Fibroblast of pulmonary artery (primary cell): ENCODE measurements around the gene PIP5KL1.

Experiments
- DNase-seq: peaks from one replicate; pipeline ENCODE4 v3.0.0-alpha.2; 2010; ENCODE audit warnings: low read depth
- H3K4me3 ChIP-seq: replicated peaks from 2 replicates; pipeline ENCODE4 v1.5.1; 2011; ENCODE audit warnings: low read depth, mild to moderate bottlenecking, control low read depth, low read length, moderate library complexity
- TF ChIP-seq, protein P1 (sequence below): IDR thresholded peaks from 2 replicates; pipeline ENCODE4 v1.5.1; 2011; ENCODE audit warnings: mild to moderate bottlenecking, control low read depth, low read length, inconsistent platforms; ENCODE audit errors: missing control alignments

The PIP5KL1 gene

DNA sequence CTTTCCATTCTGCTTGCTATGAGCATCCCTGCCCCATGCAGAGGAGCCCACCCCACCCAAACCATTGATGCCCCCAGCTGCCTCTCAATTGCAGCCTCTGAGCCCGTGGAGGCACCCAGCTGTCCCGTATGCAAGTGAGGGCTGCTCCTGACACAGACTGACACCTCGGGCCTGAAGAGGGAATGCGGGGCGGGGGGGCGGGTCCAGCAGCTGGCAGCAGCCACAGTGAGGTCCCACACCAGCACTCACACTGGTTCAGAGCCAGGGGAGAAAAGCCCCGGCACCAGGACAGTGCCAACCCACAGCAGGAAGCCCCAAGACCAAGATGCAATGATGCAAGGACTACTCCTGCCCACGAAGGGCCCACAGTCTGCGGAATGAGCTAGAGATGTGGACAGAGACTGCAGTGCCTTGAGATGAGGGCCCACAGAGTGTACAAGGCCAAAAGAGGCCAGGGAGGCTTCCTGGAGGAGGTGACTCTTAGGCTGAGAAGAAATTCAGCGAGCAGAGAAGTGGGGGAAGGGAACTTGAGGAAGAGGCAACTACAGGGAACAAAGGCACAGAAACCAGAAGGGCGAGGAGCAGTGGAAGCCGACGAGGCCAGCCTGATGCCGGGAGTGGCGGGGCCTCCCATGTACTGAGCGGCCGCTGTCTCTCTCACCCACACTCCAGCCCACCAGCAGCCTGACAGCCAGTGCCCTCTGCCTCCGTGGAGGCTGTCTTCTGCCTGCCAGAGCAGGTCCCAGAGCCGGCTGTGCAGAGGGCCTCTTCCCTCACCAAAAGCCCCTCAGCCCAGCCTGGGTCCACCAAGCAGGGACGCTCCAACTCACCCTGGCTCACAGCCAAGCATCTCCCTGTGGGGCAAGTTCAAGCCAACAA lies 41.0 kb upstream of the PIP5KL1 start:
- DNase-seq = no peak
- no peak overlapping the region for H3K4me3 ChIP-seq
- TF ChIP-seq, protein P1, sequence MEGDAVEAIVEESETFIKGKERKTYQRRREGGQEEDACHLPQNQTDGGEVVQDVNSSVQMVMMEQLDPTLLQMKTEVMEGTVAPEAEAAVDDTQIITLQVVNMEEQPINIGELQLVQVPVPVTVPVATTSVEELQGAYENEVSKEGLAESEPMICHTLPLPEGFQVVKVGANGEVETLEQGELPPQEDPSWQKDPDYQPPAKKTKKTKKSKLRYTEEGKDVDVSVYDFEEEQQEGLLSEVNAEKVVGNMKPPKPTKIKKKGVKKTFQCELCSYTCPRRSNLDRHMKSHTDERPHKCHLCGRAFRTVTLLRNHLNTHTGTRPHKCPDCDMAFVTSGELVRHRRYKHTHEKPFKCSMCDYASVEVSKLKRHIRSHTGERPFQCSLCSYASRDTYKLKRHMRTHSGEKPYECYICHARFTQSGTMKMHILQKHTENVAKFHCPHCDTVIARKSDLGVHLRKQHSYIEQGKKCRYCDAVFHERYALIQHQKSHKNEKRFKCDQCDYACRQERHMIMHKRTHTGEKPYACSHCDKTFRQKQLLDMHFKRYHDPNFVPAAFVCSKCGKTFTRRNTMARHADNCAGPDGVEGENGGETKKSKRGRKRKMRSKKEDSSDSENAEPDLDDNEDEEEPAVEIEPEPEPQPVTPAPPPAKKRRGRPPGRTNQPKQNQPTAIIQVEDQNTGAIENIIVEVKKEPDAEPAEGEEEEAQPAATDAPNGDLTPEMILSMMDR = no peak

DNA sequence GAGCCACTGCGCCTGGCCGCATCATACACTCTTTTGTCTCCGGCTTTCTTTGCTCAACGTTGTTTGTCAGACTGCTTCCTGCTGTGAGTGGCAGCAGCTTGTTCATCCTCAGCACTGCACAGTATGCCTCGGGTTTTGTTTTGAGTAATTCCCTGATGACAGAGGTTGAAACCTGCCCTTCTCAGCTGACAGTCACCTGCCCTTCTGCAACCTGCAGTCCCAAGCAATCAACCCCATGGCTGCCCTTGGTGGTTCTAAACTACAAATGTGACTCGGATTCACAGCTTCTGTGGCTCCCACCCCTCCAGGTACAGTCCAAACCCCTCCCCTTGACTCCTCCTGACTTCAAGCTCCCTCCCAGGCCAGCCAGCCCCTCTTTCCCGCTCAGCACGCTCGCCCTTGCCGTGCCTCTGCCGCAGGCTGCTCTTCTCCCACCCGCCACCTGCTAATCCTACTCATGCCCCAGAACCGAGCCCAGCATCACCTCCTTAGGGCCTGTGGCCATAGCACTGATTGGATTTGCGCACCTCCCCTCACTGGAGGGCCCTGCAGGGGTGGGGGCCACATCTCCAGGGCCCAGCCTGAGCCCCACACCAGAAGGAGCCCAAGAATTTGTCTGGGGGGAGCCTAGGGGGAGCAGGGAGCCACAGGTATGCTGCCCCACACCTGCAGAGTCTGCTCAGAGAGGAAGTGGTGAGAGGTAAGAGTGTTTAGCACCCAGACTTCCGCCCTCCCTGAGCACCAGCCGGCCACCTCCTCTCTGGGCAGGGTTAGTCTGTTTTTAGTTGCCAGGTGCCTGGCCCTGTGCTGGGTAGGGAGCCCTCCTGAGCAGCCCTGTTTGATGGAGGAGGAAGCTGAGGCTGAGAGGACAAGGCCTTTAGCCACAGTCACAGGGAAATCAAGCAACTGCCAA lies 40.1 kb upstream of the PIP5KL1 start:
- no peak overlapping the region for H3K4me3 ChIP-seq
- no peak for DNase-seq
- TF ChIP-seq, protein P1 = no peak

DNA sequence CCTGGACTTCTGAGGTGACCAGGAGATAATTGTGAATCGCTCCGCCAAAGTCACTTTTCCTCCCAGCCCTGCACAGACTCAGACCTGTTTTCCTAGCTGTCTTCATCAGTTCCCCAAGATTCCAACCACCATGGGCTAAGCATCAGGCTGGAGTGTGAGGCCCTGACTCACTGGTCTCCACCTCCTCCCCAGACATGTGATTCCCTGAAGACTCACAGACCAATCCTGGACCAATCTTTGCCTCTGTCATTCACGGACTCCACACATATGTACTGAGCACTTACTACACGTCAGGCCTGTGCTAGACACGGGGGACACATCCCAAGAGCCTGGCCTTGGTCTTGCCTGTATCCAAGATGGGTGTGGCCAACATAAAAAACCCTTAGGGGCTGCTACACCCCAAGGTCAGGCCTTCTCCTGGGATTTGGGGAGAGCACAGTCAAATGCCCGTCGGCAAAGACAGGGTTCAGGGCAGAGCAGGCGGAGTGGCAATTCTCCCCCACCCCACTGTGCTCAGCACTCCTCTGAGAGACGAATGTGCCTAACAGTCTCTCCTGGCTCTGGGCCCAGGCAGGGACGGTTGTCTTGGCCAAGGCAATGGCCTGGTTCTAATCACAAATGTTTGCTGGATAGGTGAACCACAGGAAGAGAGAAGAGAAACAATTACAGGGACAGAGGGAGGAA lies 38.3 kb upstream of the PIP5KL1 start:
- no peak overlapping the region for H3K4me3 ChIP-seq
- DNase-seq = peak; percentile 83
- TF ChIP-seq, protein P1 = no peak

DNA sequence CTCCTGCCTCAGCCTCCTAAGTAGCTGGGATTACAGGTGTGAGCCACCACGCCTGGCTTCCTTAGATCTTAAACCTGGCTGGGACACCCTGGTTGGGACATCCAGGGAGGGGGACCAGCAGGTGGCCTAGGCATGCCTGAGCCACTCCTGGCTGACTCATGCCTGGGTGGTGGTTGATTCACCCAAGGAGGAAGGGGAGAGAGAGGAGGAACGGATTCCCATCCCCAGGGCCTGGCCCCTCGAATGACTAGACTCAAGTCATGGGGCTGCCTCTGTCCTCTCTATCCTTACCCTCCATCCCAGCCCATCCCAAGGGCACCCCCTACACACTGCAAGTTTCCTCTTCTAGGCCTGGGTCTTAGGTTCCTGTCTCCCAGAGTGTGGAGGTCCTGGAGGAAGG lies 37.5 kb upstream of the PIP5KL1 start:
- no peak for DNase-seq
- TF ChIP-seq, protein P1 = no peak
- H3K4me3 ChIP-seq = no peak overlapping the region

DNA sequence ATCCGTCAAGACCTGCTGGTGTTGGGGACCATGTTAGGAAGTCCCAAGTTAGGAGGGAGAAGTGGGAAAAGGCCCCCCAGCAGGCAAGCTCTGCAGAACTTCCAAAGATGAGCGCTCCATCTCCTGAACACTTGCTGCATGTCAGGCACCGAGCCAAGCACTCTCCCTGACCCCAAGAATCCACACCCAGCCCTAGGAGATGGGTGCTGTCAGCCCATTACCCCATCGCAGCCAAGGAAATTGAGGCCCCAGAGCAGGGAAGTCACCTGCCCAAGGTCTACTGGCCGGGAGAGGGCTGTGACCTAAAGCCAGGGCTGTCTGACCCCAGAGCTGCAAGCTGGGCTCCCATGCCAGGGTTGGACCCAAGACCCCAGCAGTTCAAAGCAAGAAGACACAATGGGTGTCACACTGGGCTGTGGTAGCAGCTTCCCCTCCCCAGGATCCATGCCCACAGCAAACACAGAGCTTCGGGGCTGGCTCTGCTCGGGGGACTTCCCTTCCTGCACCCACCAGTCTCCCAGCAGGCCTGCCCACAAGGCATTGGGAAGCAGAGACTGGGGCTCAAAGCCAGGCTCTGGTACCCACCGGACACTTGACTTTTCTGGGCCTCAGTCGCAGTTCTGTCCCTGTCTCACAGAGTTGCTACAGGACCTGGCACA lies 36.7 kb upstream of the PIP5KL1 start:
- H3K4me3 ChIP-seq = no peak overlapping the region
- TF ChIP-seq, protein P1 = no peak
- DNase-seq = no peak
